ENCODE measurements around the gene DYNC2LI1. TPM values are rescaled to one million over a fixed set of nuclear protein-coding genes. Genes with fewer than 3 reads are reported as not detected.

Gene DYNC2LI1
- total and polyA plus RNA-seq, 2 donors from 2014 or later: 41.5 to 54.4 TPM

- Histone ChIP-seq H3K27me3 (ENCODE audit: control insufficient read depth, insufficient read depth, low read length) (no peaks in the 10 kb centered on the region), H3K4me3 (ENCODE audit: low read length in 3 of 3) (no peak overlapping the region), H3K27ac (ENCODE audit: low read depth in 2 of 2, low read length in 2 of 2) (no peak overlapping the region), H3K9me3 (ENCODE audit: control insufficient read depth in 2 of 3, insufficient read depth in 1 of 3, low read length in 3 of 3) (no peaks in the 10 kb centered on the region), H3K9ac (ENCODE audit: low read length in 3 of 3) (no peak overlapping the region), H3K4me1 (ENCODE audit: control insufficient read depth in 2 of 3, insufficient read depth in 2 of 3, low read depth in 1 of 3, low read length in 3 of 3) (no peaks in the 10 kb centered on the region), H3K36me3 (ENCODE audit: control insufficient read depth in 2 of 3, insufficient read depth in 3 of 3, low read length in 3 of 3) (no peaks in the 10 kb centered on the region)
- intact Hi-C loops (cut with DNase I): no loop called here
- FAIRE-seq (no peak), DNase-seq (no peak)
- TF ChIP-seq CTCF (IDR thresholded peaks at IDR 0.05; ENCODE audit: borderline replicate concordance, extremely low read depth, insufficient read depth): no peak
Measured at GRCh38 chr2:43824951-43825493, 51.2 kb downstream of the DYNC2LI1 start.

- intact Hi-C loops (cut with DNase I): no loop called here
- FAIRE-seq: no peak
- H3K9ac ChIP-seq (ENCODE audit: low read length in 3 of 3): no peak overlapping the region
Measured at GRCh38 chr2:43825841-43826240, 52.0 kb downstream of the DYNC2LI1 start.

GRCh38 chr2:43826305-43827250 is 52.7 kb downstream of the DYNC2LI1 start:
- Histone ChIP-seq H3K27me3 (ENCODE audit: control insufficient read depth, insufficient read depth, low read length) (no peaks in the 10 kb centered on the region), H3K27ac (ENCODE audit: low read depth in 2 of 2, low read length in 2 of 2) (no peak overlapping the region), H3K36me3 (ENCODE audit: control insufficient read depth in 2 of 3, insufficient read depth in 3 of 3, low read length in 3 of 3) (no peaks in the 10 kb centered on the region), H3K4me3 (ENCODE audit: low read length in 3 of 3) (no peak overlapping the region), H3K9ac (ENCODE audit: low read length in 3 of 3) (no peak overlapping the region), H3K9me3 (ENCODE audit: control insufficient read depth in 2 of 3, insufficient read depth in 1 of 3, low read length in 3 of 3) (no peaks in the 10 kb centered on the region), H3K4me1 (ENCODE audit: control insufficient read depth in 2 of 3, insufficient read depth in 2 of 3, low read depth in 1 of 3, low read length in 3 of 3) (no peaks in the 10 kb centered on the region)
- FAIRE-seq (no peak), DNase-seq (no peak)
- TF ChIP-seq CTCF (IDR thresholded peaks at IDR 0.05; ENCODE audit: borderline replicate concordance, extremely low read depth, insufficient read depth): no peak
- intact Hi-C loops (cut with DNase I): no loop called here

More at GRCh38 chr2:43825841-43826240, 52.0 kb downstream of the DYNC2LI1 start:
- no peak for TF ChIP-seq CTCF (IDR thresholded peaks at IDR 0.05; ENCODE audit: borderline replicate concordance, extremely low read depth, insufficient read depth)
- Histone ChIP-seq H3K4me3 (ENCODE audit: low read length in 3 of 3) (no peak overlapping the region), H3K27me3 (ENCODE audit: control insufficient read depth, insufficient read depth, low read length) (no peaks in the 10 kb centered on the region), H3K4me1 (ENCODE audit: control insufficient read depth in 2 of 3, insufficient read depth in 2 of 3, low read depth in 1 of 3, low read length in 3 of 3) (no peaks in the 10 kb centered on the region), H3K27ac (ENCODE audit: low read depth in 2 of 2, low read length in 2 of 2) (no peak overlapping the region), H3K36me3 (ENCODE audit: control insufficient read depth in 2 of 3, insufficient read depth in 3 of 3, low read length in 3 of 3) (no peaks in the 10 kb centered on the region), H3K9me3 (ENCODE audit: control insufficient read depth in 2 of 3, insufficient read depth in 1 of 3, low read length in 3 of 3) (no peaks in the 10 kb centered on the region)
- DNase-seq: no peak

All from kidney (tissue), 14 donors.